Germinal center (tissue), 1 donor: ENCODE measurements around the gene RBPJL.

Experiments used
- DNase-seq: peaks from one replicate; pipeline ENCODE4 v3.0.0; 2012; ENCODE audit warnings: mixed read lengths, low spot score

Gene RBPJL

DNA sequence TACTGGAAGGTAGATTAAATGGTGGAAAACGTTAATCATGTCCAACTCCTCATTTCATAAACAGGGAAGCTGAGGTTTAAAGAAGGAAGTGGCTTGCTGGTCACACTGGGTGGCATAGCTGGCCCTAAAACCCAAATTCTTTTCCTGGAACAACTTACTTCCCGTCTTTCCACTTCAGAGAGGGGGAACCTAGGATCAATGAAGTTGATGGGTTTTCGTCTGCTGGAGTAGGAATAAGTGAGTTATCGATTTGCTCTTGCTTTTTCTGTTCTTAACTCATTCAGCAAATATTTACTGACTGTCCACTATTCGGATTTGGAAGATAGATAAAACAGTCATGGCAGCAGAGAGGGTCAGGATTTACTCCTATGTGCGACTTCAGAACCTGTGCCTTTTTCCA, 55.2 kb downstream of the RBPJL start:
- DNase-seq, result no peak

DNA sequence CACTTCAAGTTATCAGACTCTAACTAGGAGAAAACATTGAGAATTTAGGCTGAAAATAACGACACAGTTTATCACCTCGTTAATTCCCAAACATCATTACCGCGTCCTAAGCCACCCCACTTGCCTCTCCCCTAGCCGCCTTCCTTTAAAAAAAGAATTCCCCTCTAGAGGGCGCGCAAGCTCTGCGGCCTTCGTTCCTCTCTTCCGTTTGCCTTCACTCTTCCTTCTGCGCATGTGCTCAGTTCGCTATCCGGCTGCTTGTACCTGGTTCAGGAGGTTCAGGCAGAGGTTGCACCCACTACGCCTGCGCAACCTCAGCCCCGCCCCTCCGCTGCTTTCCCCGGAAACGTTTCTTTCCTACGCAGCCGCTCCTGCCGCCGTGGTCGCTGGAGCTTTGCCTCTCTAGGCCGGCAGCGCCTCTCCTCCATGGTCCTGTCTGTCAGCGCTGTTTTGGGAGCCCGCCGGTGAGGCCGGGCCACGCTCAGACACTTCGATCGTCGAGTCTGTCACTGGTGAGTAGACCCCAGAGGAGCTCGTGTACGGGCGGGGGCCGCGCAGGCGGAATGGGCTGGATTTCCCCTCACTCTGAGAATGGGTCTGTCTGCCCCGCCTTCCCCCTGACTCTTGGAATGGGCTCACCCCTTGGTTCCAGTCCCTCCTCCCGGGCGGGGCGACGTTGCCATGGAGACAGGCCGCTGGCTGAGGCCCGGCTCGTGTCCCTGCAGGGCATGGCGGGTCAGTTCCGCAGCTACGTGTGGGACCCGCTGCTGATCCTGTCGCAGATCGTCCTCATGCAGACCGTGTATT, 56.4 kb downstream of the RBPJL start, which contains the start of gene SYS1:
TSS of gene SYS1 (plus strand) at position 353 of the 807 bp plus-strand sequence. CDS start at position 729, 376 bp downstream.
- peak; percentile 98 for DNase-seq

GRCh38 chr20:45363611-45364492, 57.2 kb downstream of the RBPJL start:
- no peak for DNase-seq

DNA sequence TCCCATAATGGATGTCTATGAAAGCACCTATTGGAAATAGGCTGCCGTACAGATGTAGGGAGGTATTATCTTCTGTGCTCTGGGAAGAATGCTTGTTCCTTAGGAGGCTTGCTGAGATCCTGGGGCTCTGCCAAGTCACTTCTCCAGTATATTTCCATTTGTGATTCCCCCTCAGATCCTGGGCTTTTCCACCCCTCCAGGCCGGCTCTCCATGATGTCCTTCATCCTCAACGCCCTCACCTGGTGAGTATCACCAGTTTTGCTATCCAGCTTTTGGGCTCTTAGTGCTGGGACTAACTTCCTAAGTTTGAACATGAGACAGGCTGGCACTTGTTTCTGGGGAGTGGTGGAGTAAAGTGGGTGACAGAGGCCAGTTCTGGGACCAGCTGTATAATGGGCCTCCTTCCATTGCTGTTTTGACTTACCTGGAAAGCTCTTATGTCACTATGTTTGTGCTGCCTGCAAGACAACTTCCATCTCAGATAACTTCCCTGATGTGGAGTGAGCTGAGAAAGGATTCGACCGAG, 58.9 kb downstream of the RBPJL start:
- no peak for DNase-seq

DNA sequence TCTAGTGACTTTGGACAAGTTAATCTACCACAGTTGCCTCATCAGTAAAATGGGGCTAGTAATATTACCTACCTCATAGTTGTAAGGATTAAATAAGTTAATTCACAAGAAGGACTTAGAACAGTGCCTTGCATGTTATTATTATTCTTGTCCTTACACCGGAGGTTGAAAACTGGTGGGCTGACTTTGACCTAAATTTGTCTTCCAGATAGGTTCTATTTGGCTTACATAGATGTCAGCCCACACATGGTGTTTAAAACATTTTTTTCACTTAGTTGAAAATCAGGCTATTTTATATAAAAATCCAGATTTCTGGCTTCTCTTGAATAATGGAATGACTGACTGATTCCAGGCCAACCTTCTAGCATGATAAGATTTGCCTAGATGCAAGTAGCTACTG, 59.6 kb downstream of the RBPJL start:
- no peak for DNase-seq

DNA sequence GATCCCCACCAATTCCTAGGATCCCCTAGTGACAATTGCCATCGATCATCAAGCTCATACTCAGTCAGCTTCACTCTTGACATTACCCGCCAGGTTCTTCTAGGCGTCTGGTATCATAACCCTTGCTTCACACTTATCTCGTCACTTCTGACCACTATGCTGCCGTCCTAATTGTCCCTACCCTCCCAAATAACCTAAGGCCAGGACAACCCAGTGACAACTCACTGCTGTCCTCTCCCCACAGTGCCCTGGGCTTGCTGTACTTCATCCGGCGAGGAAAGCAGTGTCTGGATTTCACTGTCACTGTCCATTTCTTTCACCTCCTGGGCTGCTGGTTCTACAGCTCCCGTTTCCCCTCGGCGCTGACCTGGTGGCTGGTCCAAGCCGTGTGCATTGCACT, 60.0 kb downstream of the RBPJL start:
- no peak for DNase-seq

DNA sequence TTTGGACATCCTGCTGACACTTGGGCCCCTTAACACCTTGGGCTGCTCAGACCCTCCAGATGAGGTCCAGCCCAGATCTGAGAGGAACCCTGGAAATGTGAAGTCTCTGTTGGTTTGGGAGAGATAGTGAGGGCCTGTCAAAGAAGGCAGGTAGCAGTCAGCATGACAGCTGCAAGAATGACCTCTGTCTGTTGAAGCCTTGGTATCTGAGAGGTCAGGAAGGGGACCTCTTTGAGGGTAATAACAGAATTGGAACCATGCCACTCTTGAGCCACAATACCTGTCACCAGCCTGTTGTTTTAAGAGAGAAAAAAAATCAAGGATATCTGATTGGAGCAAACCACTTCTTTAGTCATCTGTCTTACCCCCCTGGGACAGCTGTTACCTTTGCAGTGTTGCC, 60.5 kb downstream of the RBPJL start:
- DNase-seq, result no peak
